Urinary bladder (tissue), 4 donors: ENCODE results near the gene SART1. TPM values are rescaled to one million over a fixed set of nuclear protein-coding genes. Genes with fewer than 3 reads are reported as not detected.

Source experiments
- DNase-seq: peaks from one replicate; pipeline ENCODE4 v3.0.0-alpha.2; 2015; ENCODE audit errors: extremely low spot score
- H3K27ac ChIP-seq: one replicate; pipeline ENCODE4 v1.5.1; 2013; ENCODE audit warnings: low read depth, mild to moderate bottlenecking, moderate library complexity
- H3K36me3 ChIP-seq: one replicate; pipeline ENCODE4 v1.6.1; 2013; ENCODE audit warnings: mild to moderate bottlenecking, moderate library complexity; ENCODE audit not compliant: insufficient read depth
- H3K4me1 ChIP-seq: one replicate; pipeline ENCODE4 v1.6.1; 2013; ENCODE audit warnings: mild to moderate bottlenecking, moderate library complexity; ENCODE audit not compliant: insufficient read depth
- H3K4me3 ChIP-seq: one replicate; pipeline ENCODE4 v1.5.1; 2013; ENCODE audit warnings: low read depth, low read length
- WGBS: extraction: QIAGEN DNeasy Blood & Tissue Kit; methylation state at CpG from one replicate; pipeline ENCODE4 v1.1.7; 2013; 5-methylcytosine and 5-hydroxymethylcytosine counted together
- polyA plus RNA-seq: library from polyadenylated mRNA; stranded (reverse); fragments of 200-250 nt; gene quantifications from one replicate; pipeline ENCODE4 v1.2.3, GENCODE V29; 2013
- total RNA-seq: library from RNA; depleted of rRNA; stranded (reverse); fragments of >200 nt; gene quantifications from one replicate; pipeline ENCODE4 v1.2.3, GENCODE V29; 2014
- donor health status: healthy with polysubstance abuse.
- donor health status: healthy.

SART1 gene
- total and polyA plus RNA-seq, 2 donors: 18.9 to 47.2 TPM

GRCh38 chr11:65964906-65965305, 3.4 kb downstream of the SART1 start:
- Histone ChIP-seq H3K27ac (no peak overlapping the region), H3K4me3 (no peak overlapping the region), H3K4me1 (peaks cover 2% of the 10 kb centered on the region), H3K36me3 (peaks cover 9% of the 10 kb centered on the region)
- 75% methylated on average over 10 of the region's 10 CpGs for whole genome bisulfite sequencing
- DNase-seq: no peak

- no peak overlapping the region for H3K27ac ChIP-seq
- no peak for DNase-seq
- peaks cover 2% of the 10 kb centered on the region for H3K4me1 ChIP-seq
- peaks cover 9% of the 10 kb centered on the region for H3K36me3 ChIP-seq
- no peak overlapping the region for H3K4me3 ChIP-seq
- WGBS: 93% methylated on average over 36 of the region's 36 CpGs
Observed at GRCh38 chr11:65965986-65966762, 4.6 kb downstream of the SART1 start.

- H3K36me3 ChIP-seq: peaks cover 9% of the 10 kb centered on the region
- 92% methylated on average over 30 of the region's 30 CpGs for WGBS
- no peak overlapping the region for H3K4me3 ChIP-seq
Observed at GRCh38 chr11:65967329-65967934, 5.9 kb downstream of the SART1 start.

GRCh38 chr11:65968600-65969482, 7.3 kb downstream of the SART1 start:
- no peak overlapping the region for H3K4me3 ChIP-seq
- no peak overlapping the region for H3K27ac ChIP-seq
- H3K36me3 ChIP-seq: peaks cover 9% of the 10 kb centered on the region
- WGBS: 85% methylated on average over 15 of the region's 15 CpGs
- DNase-seq: no peak
- no peaks in the 10 kb centered on the region for H3K4me1 ChIP-seq

More at GRCh38 chr11:65967329-65967934, 5.9 kb downstream of the SART1 start:
- H3K4me1 ChIP-seq: peaks cover 2% of the 10 kb centered on the region
- H3K27ac ChIP-seq: no peak overlapping the region
- no peak for DNase-seq

- Histone ChIP-seq H3K4me1 (no peaks in the 10 kb centered on the region), H3K27ac (no peak overlapping the region), H3K4me3 (no peak overlapping the region), H3K36me3 (peaks cover 2% of the 10 kb centered on the region)
- WGBS: 95% methylated on average over 8 of the region's 8 CpGs
- DNase-seq: no peak
Observed at GRCh38 chr11:65972116-65972515, 10.6 kb downstream of the SART1 start.

GRCh38 chr11:65973439-65974110, 12.0 kb downstream of the SART1 start:
- peaks cover 3% of the 10 kb centered on the region for H3K36me3 ChIP-seq
- 97% methylated on average over 13 of the region's 13 CpGs for WGBS

GRCh38 chr11:65975771-65976170, 14.2 kb downstream of the SART1 start:
- 90% methylated on average over 9 of the region's 9 CpGs for WGBS
- H3K4me3 ChIP-seq: no peak overlapping the region
- DNase-seq: no peak
- no peaks in the 10 kb centered on the region for H3K4me1 ChIP-seq
- H3K27ac ChIP-seq: no peak overlapping the region
- H3K36me3 ChIP-seq: peaks cover 5% of the 10 kb centered on the region

More at GRCh38 chr11:65973439-65974110, 12.0 kb downstream of the SART1 start:
- Histone ChIP-seq H3K4me1 (no peaks in the 10 kb centered on the region), H3K4me3 (no peak overlapping the region), H3K27ac (no peak overlapping the region)
- DNase-seq: no peak

- no peak overlapping the region for H3K4me3 ChIP-seq
- no peak for DNase-seq
- no peaks in the 10 kb centered on the region for H3K4me1 ChIP-seq
- H3K27ac ChIP-seq: no peak overlapping the region
- H3K36me3 ChIP-seq: peaks cover 5% of the 10 kb centered on the region
- 85% methylated on average over 43 of the region's 43 CpGs for WGBS
Observed at GRCh38 chr11:65976216-65977176, 15.0 kb downstream of the SART1 start.

GRCh38 chr11:65977621-65978390, 16.3 kb downstream of the SART1 start:
- 91% methylated on average over 28 of the region's 29 CpGs for WGBS
- DNase-seq: no peak
- Histone ChIP-seq H3K27ac (no peak overlapping the region), H3K36me3 (peaks cover 5% of the 10 kb centered on the region), H3K4me1 (no peaks in the 10 kb centered on the region), H3K4me3 (no peak overlapping the region)

- no peak overlapping the region for H3K27ac ChIP-seq
- no peaks in the 10 kb centered on the region for H3K4me1 ChIP-seq
- H3K4me3 ChIP-seq: no peak overlapping the region
- WGBS: 92% methylated on average over 34 of the region's 34 CpGs
- H3K36me3 ChIP-seq: peaks cover 5% of the 10 kb centered on the region
- no peak for DNase-seq
Observed at GRCh38 chr11:65978391-65979238, 17.1 kb downstream of the SART1 start.

GRCh38 chr11:65979261-65979759, 17.8 kb downstream of the SART1 start:
- Histone ChIP-seq H3K4me1 (no peaks in the 10 kb centered on the region), H3K4me3 (no peak overlapping the region), H3K27ac (no peak overlapping the region), H3K36me3 (peaks cover 5% of the 10 kb centered on the region)
- WGBS: 86% methylated on average over 10 of the region's 10 CpGs
- DNase-seq: no peak
